NCI-H1436 treated with DMSO at 0.1 percent for 48 hours (cell line): ENCODE measurements around the gene HOXA5.
A peak's percentile ranks its signal among the peaks of the same experiment; 100 is the strongest.

Source experiments
- DNase-seq: peaks from one replicate; lab custom pipeline; 2025; lab: John Stamatoyannopoulos, UW

The HOXA5 gene

DNA sequence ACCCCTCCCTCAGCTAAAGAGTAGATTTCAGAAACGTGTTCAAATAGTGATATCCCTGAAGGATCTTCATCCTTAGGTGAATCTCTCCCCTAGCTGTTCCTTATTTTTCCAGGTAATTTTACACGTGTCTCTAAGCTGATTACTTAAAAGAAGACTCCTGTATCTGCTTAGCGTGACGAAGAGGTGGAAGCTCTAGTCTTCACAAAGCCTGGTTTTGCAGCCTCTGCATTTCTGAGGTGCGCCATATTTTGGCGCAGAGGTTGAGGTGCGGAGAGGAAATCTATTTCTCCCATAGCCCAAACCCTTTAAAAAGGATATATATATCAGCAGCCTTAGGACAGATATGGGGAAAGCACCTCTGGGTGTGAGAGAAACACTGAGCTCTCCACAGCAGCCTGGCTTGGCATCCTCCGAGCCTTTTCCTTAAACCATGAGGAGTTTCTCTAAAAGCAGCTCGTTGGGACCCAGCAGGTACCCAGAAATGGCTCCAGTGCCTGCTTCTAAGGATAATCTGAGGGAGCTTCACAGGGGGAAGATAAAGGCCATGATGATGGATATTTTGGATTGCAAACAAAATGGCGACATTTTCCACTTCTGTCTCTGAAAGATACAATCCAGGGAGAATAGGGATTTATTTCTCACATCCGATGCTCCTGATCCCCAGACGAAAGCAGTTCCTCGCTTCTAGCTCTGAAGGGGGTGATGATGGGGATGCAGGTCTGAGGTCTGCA, 38.0 kb downstream of the HOXA5 start:
- DNase-seq: no peak

DNA sequence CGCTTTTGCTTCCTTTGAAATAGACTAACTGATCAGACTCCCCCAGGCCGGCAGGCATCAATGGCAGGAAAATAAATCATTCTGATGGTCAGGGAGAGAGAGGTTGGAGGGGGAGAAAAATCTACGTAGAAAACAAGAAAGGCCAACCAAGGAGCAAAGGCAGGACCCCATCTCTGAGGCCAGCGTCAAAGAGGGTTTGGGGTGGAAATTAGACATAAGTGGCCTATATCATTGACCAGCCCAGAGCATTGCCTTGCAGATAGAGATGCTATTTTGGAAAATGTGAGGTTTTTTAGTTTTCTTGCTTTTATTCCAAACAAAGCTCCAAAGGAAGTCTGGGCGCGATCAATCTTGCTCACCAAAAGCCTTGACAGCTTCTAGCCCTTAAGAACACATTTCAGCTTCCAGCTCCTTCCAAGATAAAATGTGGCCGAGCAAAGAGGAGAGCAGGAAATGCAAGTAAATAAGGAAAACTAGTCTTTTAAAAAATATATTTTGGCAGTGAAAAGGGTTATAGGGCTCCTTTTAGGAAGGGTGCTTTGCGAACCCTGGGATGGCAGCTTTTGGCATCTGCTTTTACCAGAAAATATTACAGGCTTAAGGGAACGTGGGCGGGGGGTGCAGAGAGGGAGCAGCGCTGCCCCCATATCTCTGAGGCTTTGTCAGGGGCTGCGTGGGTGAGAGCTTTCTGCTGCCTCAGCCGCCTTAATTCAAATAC, 39.0 kb downstream of the HOXA5 start:
- DNase-seq: no peak

DNA sequence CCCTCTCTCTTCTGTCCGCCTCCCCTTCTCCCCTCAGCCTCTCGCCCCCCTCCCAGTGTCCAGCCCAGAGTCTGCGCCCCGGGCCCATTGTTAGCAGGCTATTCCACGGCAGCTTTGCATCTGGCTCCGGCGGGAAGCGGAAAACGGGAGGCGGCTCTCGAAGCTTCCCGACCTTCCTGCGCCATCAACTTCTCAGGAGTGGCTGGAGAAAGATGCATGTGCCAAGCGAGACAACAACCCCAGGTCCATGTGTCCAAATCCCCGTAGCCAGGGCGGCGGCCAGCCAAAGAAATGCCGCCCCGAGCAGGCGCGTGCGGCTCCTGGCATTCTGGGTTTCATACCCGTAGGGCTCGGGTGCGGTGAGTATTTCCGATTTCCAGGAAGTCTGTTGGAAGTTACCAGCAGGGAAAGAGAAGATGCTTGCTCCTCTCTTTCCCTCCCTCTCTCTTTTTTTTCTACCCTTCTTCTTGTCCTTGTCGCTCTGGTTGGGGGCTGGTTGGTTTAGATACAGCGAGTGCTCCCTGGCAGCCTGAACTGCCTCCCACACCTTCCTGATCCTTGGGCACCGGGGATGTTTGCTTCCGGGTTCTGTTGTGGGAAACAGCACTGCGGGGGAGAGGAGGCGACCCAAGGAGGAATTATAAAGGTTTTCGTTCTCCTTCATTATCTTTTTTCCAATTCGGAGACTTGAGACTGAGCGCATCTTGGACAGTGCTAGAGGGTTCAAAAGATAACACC, 39.8 kb downstream of the HOXA5 start:
- DNase-seq: no peak

DNA sequence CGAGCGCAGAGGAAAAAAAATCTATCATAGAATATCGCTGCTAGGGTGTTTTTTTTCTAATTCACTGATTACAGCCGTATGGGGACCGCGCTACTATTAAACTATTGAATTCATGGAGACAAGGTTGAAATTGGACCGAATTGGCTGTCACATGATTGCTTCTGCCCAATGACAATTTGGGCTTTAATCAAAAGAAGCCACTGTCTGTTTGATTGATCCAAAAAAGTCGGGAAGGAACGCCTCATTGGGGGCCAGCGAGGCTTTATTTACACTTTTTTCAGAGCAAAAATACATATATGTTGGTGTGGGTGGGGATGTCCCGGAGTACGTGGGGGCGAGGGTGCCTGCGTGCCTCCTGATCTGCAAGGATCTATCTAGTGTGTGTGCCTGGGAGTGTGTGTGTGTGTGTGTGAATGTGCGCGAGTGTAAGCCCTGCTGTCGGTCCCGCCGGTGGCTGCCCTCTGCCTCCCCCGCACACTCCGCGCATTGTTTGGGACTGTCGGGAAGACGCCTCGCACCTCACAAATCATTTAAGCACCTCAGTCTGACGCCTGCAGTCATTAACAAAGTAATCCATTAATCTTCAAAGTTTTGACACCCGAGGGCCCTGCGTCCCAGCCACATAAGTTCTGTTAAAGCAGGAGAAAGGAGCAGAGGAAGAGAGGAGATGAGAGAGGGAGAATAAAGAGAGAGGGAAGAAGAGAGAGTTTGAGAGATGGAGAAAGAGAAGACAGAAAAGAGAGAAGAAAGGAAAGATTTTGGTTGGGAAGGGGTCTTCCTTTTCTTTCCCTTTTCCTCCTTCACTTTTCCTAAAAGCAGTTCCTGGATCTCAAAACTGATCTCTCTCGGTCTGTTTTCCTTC, 40.7 kb downstream of the HOXA5 start, which contains the start of gene HOXA2:
Gene HOXA2 (minus strand): TSS at position 103 of the 862 bp plus-strand sequence. CDS start 183 bp downstream, outside the sequence.
- no peak for DNase-seq

DNA sequence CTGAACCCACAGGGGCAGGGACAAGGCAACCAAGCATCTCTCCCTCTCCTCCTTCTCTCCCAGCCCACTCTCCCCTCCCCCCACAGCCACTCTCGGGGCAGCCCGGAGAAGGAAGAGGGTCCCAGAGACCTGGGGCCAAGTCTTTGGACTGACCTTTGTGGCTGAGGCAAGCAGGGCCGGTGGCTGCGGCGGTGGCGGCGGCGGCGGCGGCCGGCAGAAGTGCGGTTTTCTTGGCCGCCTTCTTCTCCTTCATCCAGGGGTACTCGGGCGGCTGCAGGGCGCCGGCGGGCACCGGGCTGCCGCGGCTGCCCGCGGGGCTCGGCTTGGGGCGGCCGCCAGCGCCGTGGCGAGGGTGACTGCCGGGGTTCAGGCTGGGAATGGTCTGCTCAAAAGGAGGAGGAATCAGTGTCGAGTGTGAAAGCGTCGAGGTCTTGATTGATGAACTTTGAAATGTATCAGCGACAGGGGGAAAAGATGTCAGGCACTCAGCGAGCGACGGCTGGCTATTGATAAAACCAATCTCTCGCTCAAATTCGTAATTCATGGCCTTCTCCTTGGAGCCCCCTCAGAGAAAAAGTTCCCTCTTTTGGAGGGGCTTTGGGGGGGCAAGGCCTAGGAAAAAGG, 41.4 kb downstream of the HOXA5 start:
- DNase-seq: no peak

DNA sequence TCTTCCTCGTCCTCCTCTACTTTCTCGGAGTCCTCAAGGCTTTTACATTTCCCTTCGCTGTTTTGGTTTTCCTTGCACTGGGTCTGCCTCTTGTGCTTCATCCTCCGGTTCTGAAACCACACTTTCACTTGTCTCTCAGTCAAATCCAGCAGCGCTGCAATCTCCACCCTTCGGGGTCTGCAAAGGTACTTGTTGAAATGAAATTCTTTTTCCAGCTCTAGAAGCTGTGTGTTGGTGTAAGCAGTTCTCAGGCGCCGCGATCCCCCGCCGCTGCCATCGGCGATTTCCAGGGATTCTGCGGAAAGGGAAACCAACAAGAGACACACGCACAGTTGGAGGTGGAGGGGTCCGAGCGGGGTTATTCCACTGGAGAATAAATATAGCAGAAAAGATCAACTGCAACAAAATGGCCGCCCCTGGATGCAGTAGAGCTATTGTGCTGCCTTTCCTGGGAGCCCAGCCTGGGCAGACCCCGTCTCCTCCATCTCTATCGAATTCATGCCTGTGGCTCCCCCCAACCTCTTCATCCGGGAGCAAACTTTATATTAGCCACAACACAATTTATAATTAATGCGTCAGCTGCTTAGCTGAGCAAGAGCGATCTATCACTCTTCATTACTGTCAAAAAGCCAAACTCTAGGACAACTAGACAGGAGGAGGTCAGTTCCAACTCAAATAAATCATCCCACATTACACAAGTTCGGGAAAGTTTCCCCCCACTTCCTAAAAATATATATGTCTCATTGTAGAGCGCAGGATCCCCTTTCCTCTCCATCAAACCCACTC, 42.1 kb downstream of the HOXA5 start:
- DNase-seq: no peak

DNA sequence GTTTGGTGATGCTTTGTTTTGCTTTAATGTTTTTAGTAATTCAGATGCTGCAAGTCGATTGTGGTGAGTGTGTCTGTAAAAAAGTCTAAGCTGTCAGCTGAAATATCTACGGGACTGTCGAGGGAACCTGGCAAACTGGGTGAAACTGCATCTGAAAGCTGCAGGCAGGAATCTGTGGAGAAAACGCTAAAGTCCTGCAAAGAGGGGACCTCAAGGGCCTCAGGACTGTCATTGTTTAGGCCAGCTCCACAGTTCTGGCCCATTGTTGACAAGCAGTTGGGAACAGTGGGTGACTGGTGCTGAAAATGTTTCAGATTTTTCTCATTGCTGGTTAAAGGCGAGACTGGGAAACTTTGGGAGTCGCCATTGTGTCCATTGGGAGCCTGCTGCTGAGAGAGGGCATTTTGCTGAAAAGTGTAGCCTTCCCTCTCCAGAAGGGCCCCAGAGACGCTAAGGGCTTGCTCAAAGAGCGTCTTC, 42.7 kb downstream of the HOXA5 start:
- DNase-seq: no peak

DNA sequence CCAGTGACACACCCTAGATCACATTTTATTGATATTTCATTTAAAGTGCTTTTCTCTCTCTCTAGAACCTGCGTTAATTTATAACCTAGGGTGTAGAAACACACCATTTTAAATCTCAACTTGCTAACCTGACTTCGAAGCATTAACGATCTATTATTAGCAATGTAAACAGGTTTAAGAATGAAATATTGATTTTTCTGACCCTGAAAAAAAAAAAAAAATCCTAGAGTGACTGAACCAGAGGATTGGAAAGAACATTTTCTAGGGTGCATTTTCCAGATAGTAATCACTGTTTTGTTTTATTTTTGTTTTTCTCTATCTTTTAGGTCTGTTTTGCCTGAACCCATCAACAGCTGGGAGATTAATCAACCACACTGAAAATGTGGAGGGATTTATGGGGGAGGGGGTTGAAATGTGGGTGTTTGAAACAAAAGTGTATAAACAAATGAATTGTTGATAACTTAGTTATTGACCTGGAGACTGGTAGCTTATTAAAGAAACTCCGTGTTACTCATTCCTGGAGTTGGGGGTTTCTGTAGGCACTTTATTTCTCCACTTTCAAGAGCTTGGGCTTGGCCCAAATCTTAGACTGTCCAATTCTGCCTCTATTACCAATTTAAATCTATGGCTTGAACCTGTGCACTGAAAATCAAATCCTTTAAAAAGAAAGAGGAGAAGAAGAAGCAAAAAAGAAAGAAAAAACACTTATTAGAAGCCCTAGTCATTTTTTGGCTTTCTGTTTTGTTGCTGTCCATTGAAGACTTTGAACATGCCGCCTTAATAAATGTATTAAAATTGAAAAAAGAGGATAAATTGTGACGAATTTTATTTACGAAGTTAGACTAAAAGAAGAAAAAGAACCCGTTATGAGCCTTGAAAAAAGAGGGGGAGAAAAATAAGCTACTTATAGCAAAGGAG, 43.8 kb downstream of the HOXA5 start:
- no peak for DNase-seq

DNA sequence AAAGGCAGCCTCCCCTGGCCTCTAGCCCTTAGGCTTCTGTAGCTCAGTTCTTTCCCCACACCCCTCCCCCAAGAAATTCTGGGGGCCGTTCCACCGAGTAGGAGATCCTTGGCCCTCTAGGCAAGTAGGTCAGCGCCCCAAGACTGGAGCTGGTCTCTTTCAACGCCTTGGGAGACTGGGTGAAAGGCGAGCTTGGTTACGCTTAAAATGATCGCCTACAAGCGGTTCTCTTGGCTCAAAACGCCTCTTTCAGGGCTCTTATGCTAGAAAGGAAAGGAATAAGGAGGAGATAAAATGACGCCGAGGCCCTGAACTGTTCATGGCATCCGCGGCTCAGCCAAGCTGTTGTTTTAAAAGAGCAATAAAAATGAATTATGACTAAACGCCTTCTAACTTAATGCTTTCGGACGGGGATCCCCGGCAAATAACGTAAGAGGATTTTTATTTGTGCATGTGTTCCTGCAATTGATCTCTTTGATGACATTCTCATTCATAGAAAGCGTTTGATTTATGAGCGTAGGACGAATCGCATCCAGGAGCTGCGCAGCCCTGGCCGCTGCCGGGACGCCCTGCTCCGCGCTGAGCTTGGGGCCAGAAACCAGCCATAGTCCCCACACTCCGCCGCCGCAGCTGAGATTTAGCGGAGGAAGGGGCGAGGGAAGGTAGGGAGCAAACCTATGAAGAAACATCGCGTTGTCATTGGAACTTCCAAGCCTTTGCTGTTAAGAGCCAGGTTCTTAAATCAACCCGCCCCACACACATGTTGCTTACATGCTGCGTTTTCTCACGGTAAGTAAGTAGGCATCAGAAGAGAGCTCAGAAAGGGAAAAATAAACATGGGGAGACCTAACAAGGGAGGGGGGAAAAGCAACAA, 44.7 kb downstream of the HOXA5 start:
- DNase-seq: no peak

DNA sequence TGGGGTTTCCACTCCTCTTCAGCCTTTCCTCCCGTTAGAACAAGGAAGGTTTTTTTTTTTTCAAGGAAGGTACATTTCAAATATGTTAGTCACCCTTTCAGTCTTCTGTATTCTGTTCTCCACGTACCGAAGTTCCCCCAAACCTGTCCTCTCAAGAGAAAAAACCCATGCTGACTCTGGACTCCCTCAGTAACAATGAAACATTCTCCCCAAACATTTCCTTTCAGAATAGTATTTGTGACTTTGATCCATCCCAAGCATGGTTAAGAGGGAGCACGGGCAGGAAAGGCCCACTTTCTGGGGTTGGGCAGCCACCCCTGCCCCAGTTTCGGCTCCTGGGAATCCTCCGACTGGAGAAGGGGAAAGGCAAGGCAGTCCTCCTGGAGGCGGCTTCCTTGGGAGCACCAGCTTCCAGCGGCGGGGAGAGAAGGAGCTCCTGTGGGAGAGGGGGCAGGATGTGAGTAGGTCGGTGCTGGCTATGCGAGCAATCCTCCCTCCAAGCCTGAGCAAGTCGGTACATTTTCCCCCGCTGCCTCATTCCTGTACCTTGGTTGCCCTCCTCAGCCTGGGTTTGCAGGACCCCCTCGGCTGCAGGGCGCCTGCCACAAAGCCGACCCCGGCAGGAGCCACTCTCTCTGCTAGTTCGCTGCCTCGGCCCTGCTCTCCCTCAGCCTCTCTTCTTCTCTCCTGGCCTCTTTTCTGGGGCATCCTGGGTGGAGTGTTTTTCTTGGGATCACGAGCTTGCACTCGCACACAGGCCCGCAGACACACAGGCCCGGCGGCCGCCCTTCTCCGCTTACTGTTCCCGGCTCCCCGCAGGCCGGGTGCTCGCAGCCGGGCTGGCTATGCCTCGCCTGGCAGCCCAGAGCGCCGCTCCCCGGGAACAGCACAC, 45.5 kb downstream of the HOXA5 start:
- no peak for DNase-seq

DNA sequence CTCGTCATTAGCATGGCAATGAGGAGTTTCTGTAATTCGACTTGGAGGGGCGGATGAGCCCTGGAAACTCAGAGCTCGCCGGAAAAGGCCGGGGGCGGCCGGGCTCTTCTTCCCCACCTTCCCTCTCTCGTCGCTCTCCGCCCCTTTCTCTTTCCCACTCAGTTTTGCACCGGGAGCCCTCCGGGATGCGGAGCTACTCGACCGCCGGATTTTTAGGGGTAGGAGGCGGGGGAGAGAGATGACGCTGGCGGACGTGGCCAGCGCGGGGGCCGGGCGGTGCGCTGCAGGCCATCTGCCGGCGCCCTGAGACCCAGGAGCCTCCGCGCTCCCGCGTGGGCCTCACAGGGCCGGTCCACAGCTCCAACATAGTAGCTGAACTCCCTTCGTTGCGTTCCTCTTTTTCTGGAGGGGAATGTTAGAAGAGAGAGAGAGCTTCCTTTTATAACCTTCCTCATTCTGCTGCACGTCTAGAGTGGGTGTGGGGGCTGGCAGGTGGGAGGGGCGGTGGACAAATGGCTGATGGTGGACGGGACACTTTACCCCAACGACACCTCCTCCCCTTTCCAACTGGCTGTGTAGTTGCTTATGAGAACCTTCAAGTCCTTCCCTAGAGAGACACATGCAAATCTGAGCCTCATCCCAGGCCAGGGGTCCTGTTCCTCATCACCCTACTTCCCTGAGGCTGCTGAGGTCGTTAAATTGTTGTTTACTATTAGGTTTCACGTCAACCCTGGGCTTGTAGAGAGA, 46.5 kb downstream of the HOXA5 start:
- no peak for DNase-seq

DNA sequence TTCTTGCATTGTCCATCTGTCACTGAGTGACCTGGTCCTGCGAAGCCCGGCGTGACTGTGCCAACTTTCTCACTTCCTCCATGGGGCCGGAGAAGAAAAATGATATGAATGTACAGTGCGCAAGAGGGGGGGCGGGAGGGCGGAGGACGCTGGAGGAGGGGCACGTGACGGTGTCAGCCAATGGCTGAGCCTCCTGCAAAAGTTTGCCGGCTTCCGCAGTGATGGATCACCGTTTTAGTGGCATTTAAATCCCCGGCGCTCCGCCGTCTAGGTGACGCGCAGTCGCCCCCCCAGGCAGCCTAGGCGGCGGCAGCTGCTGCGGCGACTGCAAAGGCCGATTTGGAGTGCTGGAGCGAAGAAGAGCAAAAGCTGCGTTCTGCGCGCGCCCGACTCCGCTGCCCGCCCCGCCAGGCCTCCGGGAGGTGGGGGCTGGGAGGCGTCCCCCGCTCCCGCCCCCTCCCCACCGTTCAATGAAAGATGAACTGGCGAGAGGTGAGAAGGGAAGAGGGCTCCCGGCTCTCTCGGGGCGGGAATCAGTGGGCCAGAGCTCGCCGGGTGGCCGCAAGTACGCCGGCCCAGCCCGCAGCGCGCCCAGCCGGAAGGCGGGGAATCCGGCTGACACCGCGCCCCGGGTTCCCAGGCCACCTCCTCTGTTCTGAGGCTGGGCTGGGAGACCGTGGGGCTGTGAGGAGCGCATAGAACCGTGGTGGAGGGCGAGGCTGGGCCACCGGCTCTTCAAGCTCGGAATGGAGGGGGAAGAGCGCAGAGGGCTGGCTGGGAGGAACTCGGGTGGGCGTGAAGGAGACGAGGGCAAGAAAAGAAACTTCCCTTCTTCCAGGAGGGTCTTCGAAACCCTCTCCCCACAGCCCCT, 47.3 kb downstream of the HOXA5 start, which contains the start of gene HOXA1:
Gene HOXA1 (minus strand): TSS at position 104 of the 871 bp plus-strand sequence. CDS start 88 bp downstream, at position 16.
- DNase-seq: peak; percentile 60

DNA sequence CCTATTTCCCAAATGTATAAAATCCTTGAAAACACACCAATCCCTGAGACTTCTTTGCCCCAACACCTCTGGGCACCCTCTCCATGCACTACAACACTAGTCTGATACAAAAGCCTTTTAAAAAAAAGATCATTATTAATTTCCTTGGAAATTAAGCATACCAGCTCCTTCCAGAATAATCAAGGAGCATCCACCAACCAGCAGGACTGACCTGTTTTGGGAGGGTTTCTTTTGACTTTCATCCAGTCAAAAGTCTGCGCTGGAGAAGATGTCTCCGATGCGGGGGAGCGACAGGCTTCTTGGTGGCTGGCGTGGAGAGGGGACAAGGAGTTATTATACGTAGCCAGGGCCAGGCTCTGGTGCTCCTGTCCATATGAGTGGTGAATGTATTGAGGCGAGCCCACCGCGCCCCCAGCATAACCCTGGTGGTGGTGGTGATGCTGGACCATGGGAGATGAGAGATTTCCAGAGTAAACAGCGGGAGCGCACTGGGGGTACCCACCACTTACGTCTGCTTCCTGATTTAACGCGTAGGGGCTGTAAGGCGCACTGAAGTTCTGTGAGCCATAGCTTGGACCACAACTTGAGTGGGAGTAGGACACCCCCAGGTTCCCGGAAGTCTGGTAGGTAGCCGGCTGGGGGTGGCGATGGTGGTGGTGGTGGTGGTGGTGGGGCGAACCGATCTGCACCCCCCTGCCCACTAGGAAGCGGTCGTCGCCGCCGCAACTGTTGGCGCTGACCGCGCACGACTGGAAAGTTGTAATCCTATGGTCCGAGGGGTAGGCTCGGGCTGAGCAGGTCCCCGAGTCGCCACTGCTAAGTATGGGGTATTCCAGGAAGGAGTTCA, 48.2 kb downstream of the HOXA5 start:
- DNase-seq: no peak

DNA sequence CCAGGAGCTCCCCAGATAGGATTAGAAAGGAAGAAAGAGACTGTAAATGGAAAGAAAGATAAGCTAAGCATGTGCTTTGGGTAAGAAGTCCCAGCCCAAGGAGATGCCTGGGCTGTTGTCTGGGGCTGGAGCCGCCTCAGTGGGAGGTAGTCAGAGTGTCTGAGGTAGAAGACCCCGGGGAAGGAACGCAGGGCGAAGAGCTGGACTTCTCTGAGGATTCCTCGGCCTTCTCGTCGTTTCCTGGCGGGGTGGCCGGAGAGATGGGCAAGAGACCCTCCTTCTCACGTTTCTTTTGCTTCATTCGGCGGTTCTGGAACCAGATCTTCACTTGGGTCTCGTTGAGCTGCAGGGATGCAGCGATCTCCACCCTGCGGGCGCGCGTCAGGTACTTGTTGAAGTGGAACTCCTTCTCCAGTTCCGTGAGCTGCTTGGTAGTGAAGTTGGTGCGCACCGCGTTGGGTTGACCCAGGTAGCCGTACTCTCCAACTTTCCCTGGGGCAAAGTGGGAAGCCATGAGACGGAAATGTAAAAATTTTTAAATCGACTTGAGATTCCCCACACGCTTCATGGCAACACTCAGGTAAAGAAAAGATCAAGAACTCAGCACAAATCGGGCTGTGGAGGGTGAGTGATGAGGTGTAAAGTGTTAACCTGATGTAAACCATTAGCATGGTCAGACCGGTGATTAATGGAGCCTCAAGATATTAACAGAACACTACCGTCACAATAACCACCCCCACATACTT, 49.0 kb downstream of the HOXA5 start:
- no peak for DNase-seq
